DOHH2 (cell line): ENCODE results near the gene PTGS1.

ENCODE experiments used
- H3F3A ChIP-seq: fragments of 200-600 bp; sonication (generic), shearing (Covaris generic); 2 replicates; pipeline ENCODE4 v1.6.0; 2016; ENCODE audit warnings: antibody characterized with exemption, mild to moderate bottlenecking; ENCODE audit not compliant: control insufficient read depth, insufficient read depth
- H3K27ac ChIP-seq: fragments of 200-600 bp; sonication (generic); 2 replicates; pipeline ENCODE4 v1.5.1; 2014; ENCODE audit warnings: low read depth, mild to moderate bottlenecking, low read length, moderate library complexity
- H3K27me3 ChIP-seq: fragments of 200-600 bp; sonication (generic); 2 replicates; pipeline ENCODE4 v1.6.1; 2014; ENCODE audit warnings: mild to moderate bottlenecking, low read length, mixed read lengths; ENCODE audit not compliant: control insufficient read depth
- H3K36me3 ChIP-seq: fragments of 200-600 bp; sonication (generic); 2 replicates; pipeline ENCODE4 v1.6.1; 2014; ENCODE audit warnings: mild to moderate bottlenecking, low read length, moderate library complexity, mixed read lengths; ENCODE audit not compliant: control insufficient read depth
- H3K4me1 ChIP-seq: fragments of 200-600 bp; sonication (generic); 2 replicates; pipeline ENCODE4 v1.6.1; 2014; ENCODE audit warnings: mild to moderate bottlenecking, low read length, mixed read lengths; ENCODE audit not compliant: control insufficient read depth
- H3K4me2 ChIP-seq: fragments of 200-600 bp; sonication (generic); 2 replicates; pipeline ENCODE4 v1.6.0; 2014; ENCODE audit warnings: mild to moderate bottlenecking, low read length, moderate library complexity
- H3K4me3 ChIP-seq: fragments of 200-600 bp; sonication (generic); 2 replicates; pipeline ENCODE4 v1.5.1; 2014; ENCODE audit warnings: mild to moderate bottlenecking, low read length, mixed read lengths
- H3K79me2 ChIP-seq: fragments of 200-600 bp; sonication (generic); 2 replicates; pipeline ENCODE4 v1.6.1; 2014; ENCODE audit warnings: mild to moderate bottlenecking, low read length, mixed read lengths; ENCODE audit not compliant: control insufficient read depth
- H3K9me2 ChIP-seq: fragments of 200-600 bp; sonication (generic); replicated peaks from 2 replicates; pipeline ENCODE4 v1.6.1; 2014; ENCODE audit warnings: mild to moderate bottlenecking, low read length, mixed read lengths; ENCODE audit not compliant: control insufficient read depth
- H3K9me3 ChIP-seq: fragments of 200-600 bp; sonication (generic); 2 replicates; pipeline ENCODE4 v1.6.1; 2014; ENCODE audit warnings: antibody characterized with exemption, low read length, mixed read lengths; ENCODE audit not compliant: control insufficient read depth, insufficient read depth
- H4K20me1 ChIP-seq: fragments of 200-600 bp; sonication (generic); 2 replicates; pipeline ENCODE4 v1.6.0; 2014; ENCODE audit warnings: low read depth, mild to moderate bottlenecking, antibody characterized with exemption, low read length, moderate library complexity; ENCODE audit not compliant: control insufficient read depth, insufficient read depth
- EZH2phosphoT487 ChIP-seq: fragments of 200-600 bp; sonication (generic); IDR thresholded peaks from 2 replicates; pipeline ENCODE4 v1.6.1; 2017; ENCODE audit warnings: borderline replicate concordance, mild to moderate bottlenecking, antibody characterized with exemption, low read length, moderate library complexity, mixed read lengths
- TF ChIP-seq, protein P1 (sequence below): fragments of 200-600 bp; sonication (generic); IDR thresholded peaks from one replicate; pipeline ENCODE4 v1.5.1; 2014; ENCODE audit warnings: antibody characterized with exemption, mild to moderate bottlenecking, low read depth, low read length; ENCODE audit not compliant: poor library complexity, severe bottlenecking

The PTGS1 gene

DNA sequence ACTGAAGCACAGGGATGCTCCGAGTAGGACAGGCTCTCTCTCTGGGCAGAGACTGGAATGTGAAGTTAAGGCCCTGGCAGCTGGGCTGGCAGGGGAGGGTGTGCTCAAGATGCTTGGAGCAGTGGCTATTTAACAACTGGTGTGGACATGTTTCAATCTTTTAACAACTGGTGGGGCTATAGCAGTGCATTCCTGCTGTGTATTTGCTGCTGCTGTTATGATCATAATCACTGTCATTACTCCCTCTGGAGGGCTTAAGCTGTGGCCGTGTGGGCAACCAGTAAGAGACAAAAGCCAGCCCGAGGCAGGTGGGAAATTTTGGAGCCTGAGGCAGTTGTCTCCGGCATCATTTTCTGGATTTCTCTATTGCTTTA lies 33.3 kb upstream of the PTGS1 start:
- Histone ChIP-seq H3K79me2 (no peaks in the 10 kb centered on the region), H3K27ac (no peak overlapping the region), H3K9me2 (no peaks in the 10 kb centered on the region), H3K36me3 (no peaks in the 10 kb centered on the region), H3F3A (no peaks in the 10 kb centered on the region), H3K4me2 (peak overlapping the region; percentile 33), H3K27me3 (peaks cover 16% of the 10 kb centered on the region; the same call in 1 of the 2 replicates), H3K9me3 (no peaks in the 10 kb centered on the region), H3K4me3 (no peak overlapping the region), H4K20me1 (0 out of 2 replicates have a peak, but pooled peaks cover 2% of the 10 kb centered on the region), H3K4me1 (peaks cover 11% of the 10 kb centered on the region)
- TF ChIP-seq EZH2phosphoT487 = no peak
- TF ChIP-seq, protein P1, sequence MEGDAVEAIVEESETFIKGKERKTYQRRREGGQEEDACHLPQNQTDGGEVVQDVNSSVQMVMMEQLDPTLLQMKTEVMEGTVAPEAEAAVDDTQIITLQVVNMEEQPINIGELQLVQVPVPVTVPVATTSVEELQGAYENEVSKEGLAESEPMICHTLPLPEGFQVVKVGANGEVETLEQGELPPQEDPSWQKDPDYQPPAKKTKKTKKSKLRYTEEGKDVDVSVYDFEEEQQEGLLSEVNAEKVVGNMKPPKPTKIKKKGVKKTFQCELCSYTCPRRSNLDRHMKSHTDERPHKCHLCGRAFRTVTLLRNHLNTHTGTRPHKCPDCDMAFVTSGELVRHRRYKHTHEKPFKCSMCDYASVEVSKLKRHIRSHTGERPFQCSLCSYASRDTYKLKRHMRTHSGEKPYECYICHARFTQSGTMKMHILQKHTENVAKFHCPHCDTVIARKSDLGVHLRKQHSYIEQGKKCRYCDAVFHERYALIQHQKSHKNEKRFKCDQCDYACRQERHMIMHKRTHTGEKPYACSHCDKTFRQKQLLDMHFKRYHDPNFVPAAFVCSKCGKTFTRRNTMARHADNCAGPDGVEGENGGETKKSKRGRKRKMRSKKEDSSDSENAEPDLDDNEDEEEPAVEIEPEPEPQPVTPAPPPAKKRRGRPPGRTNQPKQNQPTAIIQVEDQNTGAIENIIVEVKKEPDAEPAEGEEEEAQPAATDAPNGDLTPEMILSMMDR = no peak

DNA sequence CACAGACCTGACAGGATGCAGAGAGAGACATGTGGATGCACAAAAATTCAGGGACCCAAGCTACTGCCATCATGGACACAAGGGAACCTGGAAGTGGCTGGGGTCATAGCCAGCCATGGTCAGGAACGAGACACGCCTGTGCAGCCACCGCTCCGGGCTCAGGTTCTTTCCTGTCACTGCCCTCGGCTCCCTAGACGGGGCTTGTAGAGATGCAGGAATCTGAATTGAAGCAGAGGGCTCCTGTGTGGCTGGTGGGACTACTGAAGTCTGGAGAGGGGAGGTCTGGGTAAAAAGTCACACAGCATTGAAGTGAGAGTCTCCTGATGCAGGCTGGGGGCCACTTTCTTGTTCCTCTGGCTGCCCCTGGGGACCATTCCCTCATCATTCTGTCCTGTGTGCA lies 32.3 kb upstream of the PTGS1 start:
- peaks cover 11% of the 10 kb centered on the region for H3K4me1 ChIP-seq
- H3K79me2 ChIP-seq = no peaks in the 10 kb centered on the region
- no peak overlapping the region for H3K4me3 ChIP-seq
- no peaks in the 10 kb centered on the region for H3K36me3 ChIP-seq
- H3K9me3 ChIP-seq = no peaks in the 10 kb centered on the region
- H3K27ac ChIP-seq = no peak overlapping the region
- H3K4me2 ChIP-seq = no peak overlapping the region
- peaks cover 16% of the 10 kb centered on the region; the same call in 1 of the 2 replicates for H3K27me3 ChIP-seq
- H4K20me1 ChIP-seq = 0 out of 2 replicates have a peak, but pooled peaks cover 2% of the 10 kb centered on the region
- H3K9me2 ChIP-seq = no peaks in the 10 kb centered on the region
- no peaks in the 10 kb centered on the region for H3F3A ChIP-seq
- TF ChIP-seq, protein P1 = no peak

GRCh38 chr9:122338994-122339393 lies 31.8 kb upstream of the PTGS1 start:
- Histone ChIP-seq H3K27me3 (peaks cover 16% of the 10 kb centered on the region; the same call in 1 of the 2 replicates), H3F3A (no peaks in the 10 kb centered on the region), H3K9me2 (no peaks in the 10 kb centered on the region), H3K36me3 (no peaks in the 10 kb centered on the region), H3K79me2 (no peaks in the 10 kb centered on the region), H3K4me3 (no peak overlapping the region), H3K4me2 (no peak overlapping the region), H3K4me1 (peaks cover 11% of the 10 kb centered on the region), H3K9me3 (no peaks in the 10 kb centered on the region), H4K20me1 (0 out of 2 replicates have a peak, but pooled peaks cover 2% of the 10 kb centered on the region), H3K27ac (no peak overlapping the region)
- TF ChIP-seq, protein P1 = no peak
- no peak for TF ChIP-seq EZH2phosphoT487
